Measurements from ENCODE around the gene PCCA. TPM values are rescaled to one million over a fixed set of nuclear protein-coding genes. Genes with fewer than 3 reads are reported as not detected.

PCCA gene
- total and polyA plus RNA-seq, 2 of the 13 experiments (the other 11 are each of a cell fraction or from before 2014, with no cell fraction given): 15.0 to 32.2 TPM

- no peaks in the 10 kb centered on the region for H4K20me1 ChIP-seq (ENCODE audit: insufficient read depth, low read length)
- peaks cover 9% of the 10 kb centered on the region; the same call in 1 of the 2 replicates for H3K4me1 ChIP-seq (ENCODE audit: insufficient read depth, low read length)
- no peaks in the 10 kb centered on the region for H3K9me3 ChIP-seq (ENCODE audit: low read length)
- intact Hi-C loops (cut with micrococcal nuclease; ENCODE audit: unreplicated experiment) (no loop called here), in situ Hi-C loops (cut with HindIII; ENCODE audit: extremely low pct_ligation_motif_present, low pct_unique_long_range_greater_than_20kb) (no loop called here)
- H3K4me3 ChIP-seq (replicated peaks in 1 of 3; ENCODE audit: insufficient read depth in 1 of 3, low read depth in 2 of 3, low read length in 3 of 3): no peak overlapping the region
- no peak overlapping the region for H3K4me2 ChIP-seq (ENCODE audit: low read depth, low read length)
- ATAC-seq (no peak), DNase-seq (ENCODE audit: low spot score) (no peak), FAIRE-seq (no peak)
- TF ChIP-seq TCF7 (IDR thresholded peaks at IDR 0.05; ENCODE audit: low read depth): no peak
- no peak for TF ChIP-seq ZNF558 (CRISPR knock-in tag; IDR thresholded peaks at IDR 0.05; ENCODE audit: borderline replicate concordance)
- no peak for TF ChIP-seq RNF219 (CRISPR knock-in tag; IDR thresholded peaks at IDR 0.05)
- TF ChIP-seq MAFK (conservative IDR thresholded peaks at IDR 0.05 in 1 of 2, IDR thresholded peaks at IDR 0.05 in 1 of 2; ENCODE audit: low read length in 2 of 2): peak; percentile 15 to 17; a peak in 1 of 4 replicates
- H3K79me2 ChIP-seq (ENCODE audit: insufficient read depth, low read length): no peaks in the 10 kb centered on the region
- peaks cover 2 to 21% of the 10 kb centered on the region in 2 experiments; a peak in 3 of 5 replicates for H3K36me3 ChIP-seq (replicated peaks in 1 of 2; ENCODE audit: control insufficient read depth in 1 of 2, insufficient read depth in 2 of 2, low read length in 2 of 2)
- H2AFZ ChIP-seq (ENCODE audit: low read length): no peak overlapping the region
- no TSS peak for BruUV-seq (replicated peaks)
- POLR2A ChIA-PET: no interaction called here
- no peaks in the 10 kb centered on the region for H3K27me3 ChIP-seq (ENCODE audit: control insufficient read depth in 1 of 2, insufficient read depth in 2 of 2, low read length in 2 of 2)
- WGBS (ENCODE audit: low lambda C conversion rate): 99% methylated on average over 6 of the region's 6 CpGs
- H3K27ac ChIP-seq (ENCODE audit: extremely low read length, insufficient read depth, low read length): no peak overlapping the region
- CTCF ChIA-PET (ENCODE audit: low intra/inter-chr PET ratio, low total read pairs): no interaction called here
- H3K9ac ChIP-seq (ENCODE audit: insufficient read depth, low read depth, low read length): no peak overlapping the region
Measured at GRCh38 chr13:100273138-100273537, 184.2 kb downstream of the PCCA start.

- peaks cover 2 to 20% of the 10 kb centered on the region in 2 experiments; a peak in 3 of 5 replicates for H3K36me3 ChIP-seq (replicated peaks in 1 of 2; ENCODE audit: control insufficient read depth in 1 of 2, insufficient read depth in 2 of 2, low read length in 2 of 2)
- H2AFZ ChIP-seq (ENCODE audit: low read length): no peak overlapping the region
- H3K4me3 ChIP-seq (replicated peaks in 1 of 3; ENCODE audit: insufficient read depth in 1 of 3, low read depth in 2 of 3, low read length in 3 of 3): no peak overlapping the region
- ATAC-seq (no peak), DNase-seq (ENCODE audit: low spot score) (no peak), FAIRE-seq (no peak)
- CTCF ChIA-PET (ENCODE audit: low intra/inter-chr PET ratio, low total read pairs): no interaction called here
- H4K20me1 ChIP-seq (ENCODE audit: insufficient read depth, low read length): no peaks in the 10 kb centered on the region
- no peak overlapping the region for H3K4me2 ChIP-seq (ENCODE audit: low read depth, low read length)
- H3K27me3 ChIP-seq (ENCODE audit: control insufficient read depth in 1 of 2, insufficient read depth in 2 of 2, low read length in 2 of 2): no peaks in the 10 kb centered on the region
- WGBS (ENCODE audit: low lambda C conversion rate): 96% methylated on average over 6 of the region's 6 CpGs
- H3K4me1 ChIP-seq (ENCODE audit: insufficient read depth, low read length): peaks cover 9% of the 10 kb centered on the region; the same call in 1 of the 2 replicates
- no peak overlapping the region for H3K27ac ChIP-seq (ENCODE audit: extremely low read length, insufficient read depth, low read length)
- in situ Hi-C loops (cut with HindIII; ENCODE audit: extremely low pct_ligation_motif_present, low pct_unique_long_range_greater_than_20kb): no loop called here
- no peak overlapping the region for H3K9ac ChIP-seq (ENCODE audit: insufficient read depth, low read depth, low read length)
- H3K79me2 ChIP-seq (ENCODE audit: insufficient read depth, low read length): no peaks in the 10 kb centered on the region
- intact Hi-C loops (cut with micrococcal nuclease; ENCODE audit: unreplicated experiment): no loop called here
- POLR2A ChIA-PET: no interaction called here
- H3K9me3 ChIP-seq (ENCODE audit: low read length): no peaks in the 10 kb centered on the region
- BruUV-seq (replicated peaks): no TSS peak
- TF ChIP-seq ATF1 (CRISPR knock-in tag; IDR thresholded peaks at IDR 0.05) (no peak), PAF1 (CRISPR knock-in tag; IDR thresholded peaks at IDR 0.05) (no peak), USF2 (IDR thresholded peaks at IDR 0.05; ENCODE audit: low read depth, low read length) (no peak), USF2 (CRISPR knock-in tag; IDR thresholded peaks at IDR 0.05; ENCODE audit: borderline replicate concordance) (no peak), ZNF256 (CRISPR knock-in tag; conservative IDR thresholded peaks at IDR 0.05) (no peak), KAT7 (CRISPR knock-in tag; IDR thresholded peaks at IDR 0.05; ENCODE audit: borderline replicate concordance) (no peak), PCBP2 (optimal IDR thresholded peaks at IDR 0.05; ENCODE audit: low read depth, low read length, poor library complexity, severe bottlenecking) (no peak), ZSCAN25 (CRISPR knock-in tag; IDR thresholded peaks at IDR 0.05) (no peak)
Measured at GRCh38 chr13:100273552-100273951, 184.7 kb downstream of the PCCA start.
